Dermis blood vessel endothelial cell (primary cell): ENCODE data around the gene SLC17A4. TPM values are rescaled to one million over a fixed set of nuclear protein-coding genes. Genes with fewer than 3 reads are reported as not detected.

Source experiments
- DNase-seq: peaks from one replicate; pipeline ENCODE4 v3.0.0; 2010
- total RNA-seq: library from RNA; depleted of rRNA; stranded (reverse); fragments of >200 nt; gene quantifications from 2 replicates; pipeline ENCODE4 v1.2.3, GENCODE V29; 2014

The SLC17A4 gene
- total RNA-seq, 1 donor from 2014 or later: not detected

DNA sequence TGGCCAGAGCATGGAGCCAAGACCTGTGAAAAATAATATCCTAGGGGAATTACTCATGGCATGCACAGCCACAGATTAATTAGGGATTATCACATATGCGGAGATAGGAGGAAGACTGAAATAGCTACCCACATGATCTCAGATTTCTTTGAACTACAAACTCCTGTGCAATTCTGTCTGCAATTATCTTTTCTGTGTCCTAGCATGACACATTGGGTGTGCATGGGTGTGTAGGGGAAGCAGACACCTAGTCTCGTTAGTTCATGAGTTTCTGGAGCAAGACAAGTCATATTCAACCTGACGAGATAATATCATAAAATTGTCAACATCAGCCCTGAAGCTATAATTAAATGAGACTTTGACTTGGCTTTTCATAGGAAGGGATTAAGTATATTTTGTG lies 3.6 kb upstream of the SLC17A4 start:
- DNase-seq: no peak

DNA sequence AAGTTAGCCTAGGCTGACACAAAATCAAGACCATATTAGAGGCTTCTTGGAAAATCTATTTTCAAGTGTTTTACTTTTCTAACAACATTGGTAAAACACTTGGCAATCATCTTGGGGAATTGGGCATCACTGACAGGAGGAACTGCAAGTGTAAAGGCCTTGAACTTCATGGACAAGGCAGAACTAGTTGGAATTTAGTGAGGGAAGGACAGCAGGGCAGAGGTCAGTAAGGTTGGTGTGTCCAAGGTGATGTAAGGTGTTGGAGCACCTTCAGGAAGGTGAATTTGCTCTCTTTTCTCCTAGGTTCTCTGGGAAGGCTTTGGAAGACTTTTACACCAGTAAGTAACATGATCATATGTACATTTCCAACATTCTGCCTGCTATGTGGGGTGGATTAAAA lies 1.5 kb upstream of the SLC17A4 start:
- DNase-seq: no peak

DNA sequence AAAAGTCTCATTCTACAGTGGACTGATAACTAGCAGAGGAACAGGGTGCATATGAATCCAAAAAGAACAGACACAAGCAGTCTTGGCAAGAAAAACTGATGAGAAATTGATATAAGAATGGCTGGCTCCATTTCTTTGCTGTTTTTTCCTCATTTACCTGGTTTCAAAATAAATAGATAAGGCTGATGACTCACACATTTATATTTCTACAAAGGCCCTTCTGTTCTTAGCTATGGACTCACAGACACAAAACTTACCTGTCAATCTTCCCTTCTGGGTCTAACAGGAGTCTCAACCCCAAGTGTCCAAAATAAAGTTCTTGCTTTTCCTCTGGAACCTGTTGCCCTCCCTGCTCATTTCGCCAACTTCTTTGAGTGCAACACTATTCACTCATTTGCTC lies 941 bp downstream of the SLC17A4 start:
- DNase-seq: no peak

GRCh38 chr6:25756382-25757363 lies 2.1 kb downstream of the SLC17A4 start:
- no peak for DNase-seq

GRCh38 chr6:25757936-25758642 lies 3.5 kb downstream of the SLC17A4 start:
- DNase-seq: no peak

- no peak for DNase-seq
Measured at GRCh38 chr6:25764611-25765010, 10.1 kb downstream of the SLC17A4 start.

GRCh38 chr6:25768566-25768965 lies 14.0 kb downstream of the SLC17A4 start:
- no peak for DNase-seq

DNA sequence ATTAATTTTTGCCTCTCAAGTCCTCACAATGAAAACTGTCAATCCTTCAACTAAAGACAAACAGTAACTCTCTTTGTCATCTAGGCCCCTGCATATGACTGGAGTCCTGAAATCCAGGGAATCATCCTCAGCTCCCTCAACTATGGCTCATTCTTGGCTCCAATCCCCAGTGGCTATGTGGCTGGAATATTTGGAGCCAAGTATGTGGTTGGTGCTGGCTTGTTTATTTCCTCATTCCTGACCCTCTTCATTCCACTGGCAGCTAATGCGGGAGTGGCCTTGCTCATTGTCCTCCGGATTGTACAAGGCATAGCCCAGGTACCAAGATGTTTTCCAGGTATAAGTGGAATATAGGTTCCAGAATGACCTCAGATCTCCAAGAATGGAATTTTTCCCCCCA lies 15.4 kb downstream of the SLC17A4 start:
- no peak for DNase-seq

GRCh38 chr6:25774120-25774715 lies 19.7 kb downstream of the SLC17A4 start:
- no peak for DNase-seq

DNA sequence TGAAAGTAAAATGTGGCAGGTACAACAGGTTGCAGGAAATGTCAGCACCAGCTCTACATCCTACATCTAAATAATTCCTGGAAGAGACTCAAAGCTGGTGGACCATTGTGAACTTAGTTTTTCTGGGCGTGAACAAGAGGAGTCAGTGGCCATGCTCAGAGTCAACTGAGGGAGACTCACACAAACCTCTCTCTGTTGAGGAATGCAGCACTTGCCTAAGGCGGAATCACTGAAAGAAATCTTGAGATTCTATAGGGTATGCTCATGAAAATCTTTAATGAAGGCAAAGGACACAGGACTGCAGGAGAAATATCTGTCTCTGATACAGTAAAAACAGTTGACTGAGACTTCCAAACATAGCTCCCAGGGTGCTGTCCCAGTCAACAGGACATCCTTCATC lies 22.5 kb downstream of the SLC17A4 start:
- no peak for DNase-seq

DNA sequence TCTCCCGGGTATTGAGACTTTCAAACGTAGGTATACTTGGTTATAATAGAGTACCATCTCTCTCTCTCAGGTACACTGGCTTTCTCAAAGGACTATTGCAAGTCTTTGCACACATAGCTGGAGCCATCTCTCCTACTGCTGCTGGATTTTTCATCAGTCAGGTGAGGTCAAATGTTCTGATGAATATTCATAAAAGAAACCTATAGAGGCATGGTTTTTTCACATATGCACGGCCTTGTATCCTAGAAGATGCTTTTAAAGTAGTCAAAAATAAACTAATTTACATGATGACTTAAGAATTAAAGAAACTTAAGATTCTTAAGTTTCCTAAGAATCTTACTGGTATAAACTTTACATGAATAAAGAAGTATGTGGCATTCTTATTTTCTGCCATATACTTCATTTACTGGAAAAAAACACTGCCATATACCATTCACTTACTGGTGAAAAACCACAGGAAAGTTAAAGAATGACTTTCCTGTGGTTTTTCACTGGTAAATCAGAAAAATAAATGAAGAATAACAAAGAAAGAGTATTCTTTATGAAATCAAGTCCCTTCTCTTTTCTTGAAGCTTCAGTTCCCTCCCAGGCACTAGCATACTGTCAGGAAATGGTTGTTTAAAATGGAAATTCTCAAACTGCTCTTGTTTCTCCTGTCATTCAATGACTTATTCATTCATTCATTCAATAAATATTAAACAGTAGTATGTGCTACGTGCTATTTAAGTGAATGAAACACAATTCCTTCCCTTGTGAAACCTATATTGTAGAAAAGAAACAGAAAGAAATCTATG lies 23.5 kb downstream of the SLC17A4 start:
- no peak for DNase-seq

DNA sequence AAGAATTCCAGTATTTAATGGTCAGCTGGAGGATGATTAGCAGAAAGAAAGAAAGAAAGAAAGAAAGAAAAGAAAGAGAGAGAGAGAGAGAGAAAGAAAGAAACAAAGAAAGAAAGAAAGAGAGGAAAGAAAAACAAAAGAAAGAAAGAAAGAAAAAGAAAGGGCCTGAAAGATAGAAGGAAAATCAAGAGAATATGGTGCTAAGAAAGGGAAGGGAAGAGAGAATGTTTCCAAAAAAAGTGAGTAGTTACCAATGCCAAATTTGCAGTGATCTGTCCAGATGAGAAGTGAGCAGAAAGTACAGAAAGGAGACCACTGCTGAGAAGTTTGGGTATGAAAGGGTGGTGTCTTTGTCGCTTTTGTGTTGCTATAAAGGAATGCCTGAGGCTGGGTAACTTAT lies 26.6 kb downstream of the SLC17A4 start:
- DNase-seq: no peak

GRCh38 chr6:25787428-25787827 lies 32.9 kb downstream of the SLC17A4 start:
- no peak for DNase-seq

GRCh38 chr6:25788305-25788922 lies 33.9 kb downstream of the SLC17A4 start:
- peak; percentile 80 for DNase-seq

DNA sequence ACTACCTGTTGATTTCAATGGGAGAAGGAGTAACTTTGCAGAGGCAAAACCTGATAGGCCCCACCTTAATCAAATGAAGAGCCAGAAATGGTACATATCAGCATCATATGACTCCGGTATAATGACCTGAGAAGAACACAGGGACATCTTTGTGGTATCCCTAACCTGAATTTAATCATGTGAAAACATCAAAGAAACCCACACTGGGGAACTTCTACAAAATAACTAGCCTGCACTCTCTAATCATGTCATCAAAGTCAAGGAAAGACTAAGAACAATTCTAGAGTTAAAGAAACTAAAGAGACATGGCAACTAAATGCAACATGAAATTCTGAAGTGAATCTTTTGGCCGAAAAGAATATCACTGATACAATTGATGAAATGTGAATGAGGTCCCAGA lies 34.9 kb downstream of the SLC17A4 start:
- DNase-seq: no peak

GRCh38 chr6:25792016-25792415 lies 37.5 kb downstream of the SLC17A4 start:
- no peak for DNase-seq

GRCh38 chr6:25793970-25794369 lies 39.4 kb downstream of the SLC17A4 start:
- DNase-seq: no peak

- no peak for DNase-seq
Measured at GRCh38 chr6:25794784-25795183, 40.2 kb downstream of the SLC17A4 start.

- no peak for DNase-seq
Measured at GRCh38 chr6:25801436-25801835, 46.9 kb downstream of the SLC17A4 start.

DNA sequence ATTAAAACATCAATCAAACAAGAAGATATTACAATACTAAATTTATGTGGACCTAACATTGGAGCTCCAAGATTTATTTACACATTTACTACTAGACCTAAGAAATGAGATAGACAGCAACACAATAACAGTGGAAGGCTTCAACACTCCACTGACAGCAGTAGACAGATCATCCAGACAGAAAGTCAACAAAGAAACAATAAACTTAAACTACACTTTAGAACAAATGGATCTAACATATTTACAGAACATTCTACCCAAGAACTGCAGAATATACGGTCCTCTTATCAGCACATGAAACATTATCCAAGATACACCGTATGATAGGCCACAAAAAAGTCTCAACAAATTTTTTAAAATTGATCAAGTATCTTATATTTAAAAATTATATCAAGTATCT lies 50.3 kb downstream of the SLC17A4 start:
- DNase-seq: no peak

DNA sequence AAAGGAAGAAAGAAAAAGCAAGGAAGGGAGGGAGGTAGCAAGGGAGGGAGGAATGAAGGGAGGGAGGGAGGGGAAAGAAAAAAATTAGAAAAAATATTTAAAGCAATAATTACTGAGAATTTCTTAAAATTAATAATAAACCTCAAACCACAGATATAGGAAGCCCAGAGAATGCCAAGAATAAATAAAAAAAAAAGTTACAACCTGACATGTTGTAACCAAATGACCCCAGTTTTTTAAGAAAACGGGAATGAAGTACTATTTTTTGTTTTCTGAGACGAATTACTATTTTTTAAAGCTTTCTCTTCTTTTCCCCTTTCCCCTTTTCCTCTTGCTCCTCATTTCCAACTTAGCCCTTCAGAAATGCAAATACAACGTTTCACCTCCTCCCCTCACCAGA lies 60.7 kb downstream of the SLC17A4 start:
- no peak for DNase-seq

DNA sequence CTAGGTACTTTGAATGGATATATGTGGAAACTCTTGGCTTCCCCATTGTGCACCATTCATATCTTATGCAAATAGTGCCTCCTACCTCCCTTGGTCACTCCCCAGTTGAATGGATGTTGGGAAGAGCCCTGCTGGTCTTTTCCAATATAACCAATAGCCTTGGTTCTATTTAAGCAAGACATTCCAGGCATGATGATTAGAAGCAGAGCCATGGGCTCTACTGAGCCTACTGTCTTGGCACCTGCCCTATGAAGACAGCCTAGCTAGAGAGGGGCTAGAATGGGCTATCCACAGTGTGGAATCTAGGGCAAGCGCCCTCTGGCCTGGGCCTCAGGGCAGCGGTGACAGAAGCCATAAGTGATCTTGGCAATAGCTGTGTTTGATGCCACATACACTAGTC lies 61.7 kb downstream of the SLC17A4 start:
- DNase-seq: no peak
